GM12878 (cell line): ENCODE results near the gene FBXL16. TPM values are rescaled to one million over a fixed set of nuclear protein-coding genes. Genes with fewer than 3 reads are reported as not detected.
A peak's percentile ranks its signal among the peaks of the same experiment; 100 is the strongest.

ENCODE experiments used
- ASH2L ChIP-seq: fragments of 300-600, 200-600 bp; sonication (generic); IDR thresholded peaks from 2 replicates; pipeline ENCODE4 v1.6.1; 2017; ENCODE audit warnings: low read depth, mild to moderate bottlenecking, borderline replicate concordance
- ATF3 ChIP-seq: IDR thresholded peaks from 2 replicates; pipeline ENCODE4 v1.6.1; 2011; ENCODE audit warnings: low read depth, mild to moderate bottlenecking, low read length, moderate library complexity, borderline replicate concordance; ENCODE audit errors: extremely low read depth
- BACH1 ChIP-seq: fragments of 450-650 bp; IDR thresholded peaks from 2 replicates; pipeline ENCODE4 v1.6.1; 2017; ENCODE audit warnings: mild to moderate bottlenecking, borderline replicate concordance
- CBX3 ChIP-seq: fragments of 200-600 bp; sonication (generic); IDR thresholded peaks from 2 replicates; pipeline ENCODE4 v1.6.1; 2016; ENCODE audit warnings: low read depth, borderline replicate concordance
- CHD1 ChIP-seq: IDR thresholded peaks from 2 replicates; pipeline ENCODE4 v1.6.1; 2012; ENCODE audit warnings: low read depth, low read length, improper control_type of control experiment
- EGR1 ChIP-seq, 2 experiments: IDR thresholded peaks; 1 replicate in 1 of 2; 2 replicates in 1 of 2; pipeline ENCODE4 v1.6.1; 2011 to 2012; ENCODE audit warnings: low read depth in 2 of 2, low read length in 2 of 2, borderline replicate concordance in 1 of 2, mild to moderate bottlenecking in 1 of 2, moderate library complexity in 1 of 2
- JUND ChIP-seq: IDR thresholded peaks from 2 replicates; pipeline ENCODE4 v1.6.1; 2012; ENCODE audit warnings: low read depth, mild to moderate bottlenecking, low read length, improper control_type of control experiment, moderate library complexity
- NBN ChIP-seq: fragments of 450-650 bp; IDR thresholded peaks from 2 replicates; pipeline ENCODE4 v1.6.1; 2016
- RB1 ChIP-seq: fragments of 450-650 bp; formaldehyde crosslinking; IDR thresholded peaks from 2 replicates; pipeline ENCODE4 v1.6.1; 2017; ENCODE audit warnings: mild to moderate bottlenecking, borderline replicate concordance
- RELB ChIP-seq: fragments of 450-650 bp; IDR thresholded peaks from 2 replicates; pipeline ENCODE4 v1.6.1; 2017; ENCODE audit warnings: low read depth, mild to moderate bottlenecking, moderate library complexity
- REST ChIP-seq: IDR thresholded peaks from 2 replicates; pipeline ENCODE4 v1.6.1; 2012; ENCODE audit warnings: mild to moderate bottlenecking, low read depth, low read length
- SKIL ChIP-seq: fragments of 450-650 bp; IDR thresholded peaks from 2 replicates; pipeline ENCODE4 v1.6.1; 2017; ENCODE audit warnings: mild to moderate bottlenecking, low read depth, inconsistent platforms; ENCODE audit not compliant: poor library complexity, severe bottlenecking
- SMARCA5 ChIP-seq: fragments of 450-650 bp; IDR thresholded peaks from 2 replicates; pipeline ENCODE4 v1.6.1; 2017; ENCODE audit warnings: mild to moderate bottlenecking
- SP1 ChIP-seq: IDR thresholded peaks from one replicate; pipeline ENCODE4 v1.6.1; 2011; ENCODE audit warnings: low read depth, low read length
- SRF ChIP-seq, 2 experiments: IDR thresholded peaks; 2 replicates each; pipeline ENCODE4 v1.6.1; 2011; ENCODE audit warnings: low read depth in 2 of 2, low read length in 2 of 2, mild to moderate bottlenecking in 1 of 2, moderate library complexity in 1 of 2
- TCF12 ChIP-seq: IDR thresholded peaks from 2 replicates; pipeline ENCODE4 v1.6.1; 2011; ENCODE audit warnings: low read depth, mild to moderate bottlenecking, low read length
- ZNF687 ChIP-seq: fragments of 450-650 bp; IDR thresholded peaks from 2 replicates; pipeline ENCODE4 v1.6.1; 2017; ENCODE audit warnings: mild to moderate bottlenecking, moderate library complexity
- polyA plus RNA-seq, 11 experiments: library from polyadenylated mRNA; depleted of rRNA in 4 of 11; unstranded in 6 of 11; stranded (reverse) in 5 of 11; fragments of >200 nt; fragmentation: Nextera tagmentation in 4 of 11; fragmentation: Illumina TruSeq in 1 of 11; extraction: Ambion mirVana in 4 of 11; extraction: Trizol in 1 of 11; gene quantifications; 1 replicate in 1 of 11; 2 replicates in 10 of 11; pipeline versions ENCODE4 v1.2.1 to v1.2.3, GENCODE V29; 2011 to 2016; ENCODE audit warnings: inconsistent platforms in 2 of 11, missing spikeins in 2 of 11, low read depth in 1 of 11
- total RNA-seq, 4 experiments: library from RNA; depleted of rRNA in 3 of 4; stranded (reverse); fragments of >200 nt in 3 of 4; fragmentation: Illumina TruSeq in 1 of 4; extraction: Trizol in 1 of 4; gene quantifications; 2 replicates each; pipeline versions ENCODE4 v1.2.1 to v1.2.3, GENCODE V29; 2013 to 2021

The FBXL16 gene
- total and polyA plus RNA-seq, 10 of the 15 experiments (the other 5 are each of a cell fraction or from before 2014, with no cell fraction given), result 0.13 to 1.4 (median 0.24) TPM

GRCh38 chr16:740764-741505, 35.3 kb upstream of the FBXL16 start, which contains the start of gene CIAO3 (continued):
- TF ChIP-seq ZNF687 (peak; percentile 55; the same call in 1 of the 2 replicates), EGR1 (IDR thresholded peaks at IDR 0.05; ENCODE audit: borderline replicate concordance in 1 of 2, low read depth in 2 of 2, low read length in 2 of 2) (peak in 1 of 2 experiments; percentile 56; a peak in 1 of 3 replicates), ATF3 (peak; percentile 99), RELB (peak; percentile 46; the same call in 1 of the 2 replicates), JUND (peak; percentile 66; the same call in 1 of the 2 replicates), SKIL (no peak), BACH1 (peak; percentile 60; the same call in 1 of the 2 replicates), SMARCA5 (peak; percentile 91; the same call in 1 of the 2 replicates), REST (no peak), SP1 (peak; percentile 61), CHD1 (no peak), SRF (IDR thresholded peaks at IDR 0.05; ENCODE audit: low read depth in 2 of 2, low read length in 2 of 2) (peak in 1 of 2 experiments; percentile 68; a peak in 2 of 4 replicates), RB1 (0 out of 2 replicates have a peak, but pooled peaks have one; percentile 81), ASH2L (no peak), CBX3 (no peak), TCF12 (peak; percentile 67; the same call in 1 of the 2 replicates), NBN (no peak)
